Activated T-cell treated with anti-CD3 and anti-CD28 coated beads, Interleukin-2, amount 50 U/mL, for 72 hours (primary cell): ENCODE measurements around the gene GMPR2. TPM values are rescaled to one million over a fixed set of nuclear protein-coding genes. Genes with fewer than 3 reads are reported as not detected.

ENCODE experiments used
- ATAC-seq, 2 donors: fragments of 150-1000 bp; cut with Tn5 transposase; replicated peaks in 1 of 2; 2 replicates each; pipeline ENCODE4 v1.10.0; 2021; ENCODE audit warnings: moderate library complexity in 2 of 2, mild to moderate bottlenecking in 1 of 2
- DNase-seq, 2 donors: peaks; one replicate each; pipeline ENCODE4 v3.0.0; 2021 to 2022; ENCODE audit warnings: mixed read lengths in 1 of 2
- H3K27ac Mint-ChIP-seq: one replicate; pipeline ENCODE4 v1.8.0; 2022; ENCODE audit warnings: mild to moderate bottlenecking, moderate library complexity, mixed read lengths
- H3K27me3 Mint-ChIP-seq: one replicate; pipeline ENCODE4 v1.8.0; 2022; ENCODE audit warnings: low read depth, mixed read lengths
- H3K36me3 Mint-ChIP-seq, 2 donors: one replicate each; pipeline ENCODE4 v1.8.0; 2022; ENCODE audit warnings: mixed read lengths in 2 of 2, mild to moderate bottlenecking in 1 of 2; ENCODE audit not compliant: insufficient read depth in 2 of 2
- H3K4me1 Mint-ChIP-seq: one replicate; pipeline ENCODE4 v1.8.0; 2022; ENCODE audit warnings: low read depth, mixed read lengths
- H3K4me3 Mint-ChIP-seq, 2 donors: one replicate each; pipeline ENCODE4 v1.8.0; 2022; ENCODE audit warnings: mild to moderate bottlenecking in 2 of 2, mixed read lengths in 2 of 2, moderate library complexity in 2 of 2
- H3K9me3 Mint-ChIP-seq, 2 donors: one replicate each; pipeline ENCODE4 v1.8.0; 2022; ENCODE audit warnings: mixed read lengths in 2 of 2
- total RNA-seq, 2 donors: library from RNA; stranded (reverse); gene quantifications; one replicate each; pipeline ENCODE4 v1.2.3, GENCODE V29; 2022

Gene GMPR2
- total RNA-seq, 2 donors from 2014 or later: 67.5 to 75.5 TPM

GRCh38 chr14:24262821-24263733 lies 30.3 kb downstream of the GMPR2 start, which contains the start of gene TGM1:
Gene TGM1 (minus strand): TSS chr14:24263177. CDS start chr14:24262352, 825 bp downstream.
- Mint-ChIP-seq H3K27me3 (no peaks in the 10 kb centered on the region), H3K4me3 (no peak within 1 kb of the TSS), H3K9me3 (no peaks in the 10 kb centered on the region), H3K27ac (no peak within 1 kb of the TSS), H3K36me3 (peaks cover 2 to 4% of the 10 kb centered on the region in 2 donors), H3K4me1 (no peaks in the 10 kb centered on the region)
- ATAC-seq (no peak), DNase-seq (no peak)

GRCh38 chr14:24263848-24264247 lies 31.1 kb downstream of the GMPR2 start:
- Mint-ChIP-seq H3K9me3 (no peaks in the 10 kb centered on the region), H3K4me3 (no peak overlapping the region), H3K27me3 (no peaks in the 10 kb centered on the region), H3K36me3 (peaks cover 2 to 4% of the 10 kb centered on the region in 2 donors), H3K4me1 (no peaks in the 10 kb centered on the region), H3K27ac (no peak overlapping the region)
- ATAC-seq (no peak), DNase-seq (no peak)

- Mint-ChIP-seq H3K4me3 (no peak overlapping the region), H3K9me3 (no peaks in the 10 kb centered on the region), H3K27me3 (no peaks in the 10 kb centered on the region), H3K36me3 (peaks cover 2 to 4% of the 10 kb centered on the region in 2 donors), H3K4me1 (no peaks in the 10 kb centered on the region), H3K27ac (no peak overlapping the region)
- ATAC-seq (no peak), DNase-seq (no peak)
Measured at GRCh38 chr14:24264298-24264697, 31.6 kb downstream of the GMPR2 start.

GRCh38 chr14:24266344-24267244 lies 33.9 kb downstream of the GMPR2 start:
- Mint-ChIP-seq H3K4me3 (no peak overlapping the region), H3K27ac (no peak overlapping the region), H3K27me3 (no peaks in the 10 kb centered on the region), H3K4me1 (peaks cover 13% of the 10 kb centered on the region), H3K36me3 (peaks cover 2 to 4% of the 10 kb centered on the region in 2 donors), H3K9me3 (no peaks in the 10 kb centered on the region)
- no peak for ATAC-seq
- no peak for DNase-seq

- H3K9me3 Mint-ChIP-seq: no peaks in the 10 kb centered on the region
- no peaks in the 10 kb centered on the region for H3K27me3 Mint-ChIP-seq
- H3K4me1 Mint-ChIP-seq: peaks cover 22% of the 10 kb centered on the region
- ATAC-seq (no peak), DNase-seq (no peak)
- peaks cover 2 to 4% of the 10 kb centered on the region in 2 donors for H3K36me3 Mint-ChIP-seq
- no peak overlapping the region for H3K27ac Mint-ChIP-seq
- H3K4me3 Mint-ChIP-seq: no peak overlapping the region
Measured at GRCh38 chr14:24267516-24267915, 34.8 kb downstream of the GMPR2 start.

- Mint-ChIP-seq H3K9me3 (no peaks in the 10 kb centered on the region), H3K4me3 (no peak overlapping the region), H3K27me3 (no peaks in the 10 kb centered on the region), H3K36me3 (peaks cover 2 to 4% of the 10 kb centered on the region in 2 donors), H3K27ac (no peak overlapping the region), H3K4me1 (peaks cover 30% of the 10 kb centered on the region)
- DNase-seq: no peak
- no peak for ATAC-seq
Measured at GRCh38 chr14:24268225-24268624, 35.5 kb downstream of the GMPR2 start.

- Mint-ChIP-seq H3K27ac (no peak overlapping the region), H3K4me1 (peaks cover 41% of the 10 kb centered on the region), H3K4me3 (no peak overlapping the region), H3K36me3 (peaks cover 2 to 4% of the 10 kb centered on the region in 2 donors), H3K9me3 (no peaks in the 10 kb centered on the region), H3K27me3 (no peaks in the 10 kb centered on the region)
- ATAC-seq: no peak
- no peak for DNase-seq
Measured at GRCh38 chr14:24269368-24269767, 36.6 kb downstream of the GMPR2 start.

GRCh38 chr14:24269910-24270536 lies 37.3 kb downstream of the GMPR2 start:
- Mint-ChIP-seq H3K36me3 (peaks cover 2 to 4% of the 10 kb centered on the region in 2 donors), H3K27ac (no peak overlapping the region), H3K9me3 (no peaks in the 10 kb centered on the region), H3K4me1 (peaks cover 46% of the 10 kb centered on the region), H3K27me3 (no peaks in the 10 kb centered on the region), H3K4me3 (peak overlapping the region; percentile 75 to 83)
- no peak for ATAC-seq
- DNase-seq: no peak

- Mint-ChIP-seq H3K27ac (peak overlapping the region; percentile 88), H3K4me1 (peaks cover 52% of the 10 kb centered on the region), H3K4me3 (peak overlapping the region; percentile 75 to 83), H3K36me3 (peaks cover 2 to 4% of the 10 kb centered on the region in 2 donors), H3K27me3 (no peaks in the 10 kb centered on the region), H3K9me3 (no peaks in the 10 kb centered on the region)
- DNase-seq (no peak), ATAC-seq (no peak)
Measured at GRCh38 chr14:24270537-24271133, 37.9 kb downstream of the GMPR2 start.

- DNase-seq (peak; percentile 91 to 92), ATAC-seq (peak; percentile 78 to 83)
- Mint-ChIP-seq H3K27ac (peak within 1 kb of the TSS; percentile 91), H3K9me3 (no peaks in the 10 kb centered on the region), H3K36me3 (peaks cover 2 to 4% of the 10 kb centered on the region in 2 donors), H3K4me1 (peaks cover 53% of the 10 kb centered on the region), H3K4me3 (peak within 1 kb of the TSS; percentile 75 to 83), H3K27me3 (no peaks in the 10 kb centered on the region)
Measured at GRCh38 chr14:24271134-24271833, 38.6 kb downstream of the GMPR2 start, which contains the start of gene RABGGTA. Gene RABGGTA (minus strand): TSS chr14:24271597. CDS start chr14:24271115, 482 bp downstream.

GRCh38 chr14:24271834-24272263 lies 39.1 kb downstream of the GMPR2 start:
- H3K4me3 Mint-ChIP-seq: peak overlapping the region; percentile 75 to 83
- peak overlapping the region; percentile 91 for H3K27ac Mint-ChIP-seq
- DNase-seq (no peak), ATAC-seq (no peak)
- H3K4me1 Mint-ChIP-seq: peaks cover 57% of the 10 kb centered on the region
- no peaks in the 10 kb centered on the region for H3K27me3 Mint-ChIP-seq
- H3K36me3 Mint-ChIP-seq: peaks cover 0 to 4% of the 10 kb centered on the region in 2 donors
- H3K9me3 Mint-ChIP-seq: no peaks in the 10 kb centered on the region

- H3K4me3 Mint-ChIP-seq: peak overlapping the region; percentile 75 to 83
- peak overlapping the region; percentile 91 for H3K27ac Mint-ChIP-seq
- ATAC-seq (no peak), DNase-seq (no peak)
- no peaks in the 10 kb centered on the region for H3K27me3 Mint-ChIP-seq
- H3K4me1 Mint-ChIP-seq: peaks cover 63% of the 10 kb centered on the region
- H3K9me3 Mint-ChIP-seq: no peaks in the 10 kb centered on the region
- H3K36me3 Mint-ChIP-seq: no peaks in the 10 kb centered on the region
Measured at GRCh38 chr14:24272467-24272866, 39.7 kb downstream of the GMPR2 start.
